Smooth muscle cell (in vitro differentiated cells): Measurements from ENCODE around the gene FAM3C. TPM values are rescaled to one million over a fixed set of nuclear protein-coding genes. Genes with fewer than 3 reads are reported as not detected.

Experiments
- DNase-seq: peaks from one replicate; lab custom pipeline; 2025; ENCODE audit not compliant: unreplicated experiment; lab: John Stamatoyannopoulos, UW
- H2AFZ ChIP-seq: fragments of 200-600 bp; sonication (generic); 2 replicates; pipeline ENCODE4 v1.6.0; 2016; ENCODE audit warnings: antibody characterized with exemption, low read depth, mild to moderate bottlenecking
- H3F3A ChIP-seq: fragments of 200-600 bp; sonication (generic); 2 replicates; pipeline ENCODE4 v1.6.0; 2017; ENCODE audit warnings: antibody characterized with exemption, low read depth
- H3K27ac ChIP-seq: fragments of 200-600 bp; sonication (generic); 2 replicates; pipeline ENCODE4 v1.5.1; 2016; ENCODE audit warnings: low read depth, mild to moderate bottlenecking
- H3K27me3 ChIP-seq: fragments of 200-600 bp; sonication (generic); 2 replicates; pipeline ENCODE4 v1.6.1; 2016; ENCODE audit warnings: low read depth, mild to moderate bottlenecking
- H3K36me3 ChIP-seq: fragments of 200-600 bp; sonication (generic); 2 replicates; pipeline ENCODE4 v1.5.1; 2016; ENCODE audit warnings: low read depth
- H3K4me1 ChIP-seq: fragments of 200-600 bp; sonication (generic); 2 replicates; pipeline ENCODE4 v1.5.1; 2016; ENCODE audit warnings: low read depth
- H3K4me2 ChIP-seq: fragments of 200-600 bp; sonication (generic); 2 replicates; pipeline ENCODE4 v1.6.0; 2016; ENCODE audit warnings: mild to moderate bottlenecking
- H3K4me3 ChIP-seq: fragments of 200-600 bp; sonication (generic); 2 replicates; pipeline ENCODE4 v1.5.1; 2016; ENCODE audit warnings: mild to moderate bottlenecking
- H3K79me2 ChIP-seq: fragments of 200-600 bp; sonication (generic); 2 replicates; pipeline ENCODE4 v1.6.0; 2016; ENCODE audit warnings: low read depth, mild to moderate bottlenecking
- H3K9ac ChIP-seq: fragments of 200-600 bp; sonication (generic); 2 replicates; pipeline ENCODE4 v1.6.0; 2016; ENCODE audit warnings: low read depth
- H3K9me3 ChIP-seq: fragments of 200-600 bp; sonication (generic); replicated peaks from 2 replicates; pipeline ENCODE4 v1.5.1; 2016; ENCODE audit warnings: low read depth
- H4K20me1 ChIP-seq: fragments of 200-600 bp; sonication (generic); 2 replicates; pipeline ENCODE4 v1.6.0; 2016; ENCODE audit warnings: low read depth
- CTCF ChIP-seq: fragments of 200-600 bp; sonication (generic); IDR thresholded peaks from 2 replicates; pipeline ENCODE4 v1.5.1; 2017; ENCODE audit warnings: borderline replicate concordance, mild to moderate bottlenecking, antibody characterized with exemption; ENCODE audit not compliant: insufficient read depth, poor library complexity, severe bottlenecking
- WGBS: methylation state at CpG from one replicate; pipeline ENCODE4 v1.1.7; 2016; ENCODE audit warnings: low lambda C conversion rate; 5-methylcytosine and 5-hydroxymethylcytosine counted together
- polyA plus RNA-seq: library from polyadenylated mRNA; unstranded; fragments of >200 nt; fragmentation: Nextera tagmentation; extraction: Ambion mirVana; gene quantifications from 2 replicates; pipeline ENCODE4 v1.2.1, GENCODE V29; 2016
- total RNA-seq: library from RNA; depleted of rRNA; stranded (reverse); fragments of >200 nt; gene quantifications from 2 replicates; pipeline ENCODE4 v1.2.3, GENCODE V29; 2014

The FAM3C gene
- total and polyA plus RNA-seq, 2 experiments from 2014 or later: 83.9 to 101 TPM

- Histone ChIP-seq H3K9me3 (no peaks in the 10 kb centered on the region), H3K4me2 (peak overlapping the region; percentile 89), H3K36me3 (no peaks in the 10 kb centered on the region), H3K4me1 (peaks cover 15% of the 10 kb centered on the region), H3K27me3 (peaks cover 65% of the 10 kb centered on the region), H3K9ac (no peak overlapping the region), H4K20me1 (no peaks in the 10 kb centered on the region), H3K79me2 (no peaks in the 10 kb centered on the region), H3F3A (no peaks in the 10 kb centered on the region), H2AFZ (peak overlapping the region; percentile 56), H3K27ac (no peak overlapping the region), H3K4me3 (peak overlapping the region; percentile 52)
- 3% methylated on average over 52 of the region's 52 CpGs for WGBS
- no peak for TF ChIP-seq CTCF
- DNase-seq: no peak
Observed at GRCh38 chr7:121330053-121330833, 65.9 kb downstream of the FAM3C start.

- H3F3A ChIP-seq: no peaks in the 10 kb centered on the region
- H3K27ac ChIP-seq: no peak overlapping the region
- peaks cover 65% of the 10 kb centered on the region for H3K27me3 ChIP-seq
- H4K20me1 ChIP-seq: no peaks in the 10 kb centered on the region
- H3K4me1 ChIP-seq: peaks cover 15% of the 10 kb centered on the region
- peak overlapping the region; percentile 32 for H2AFZ ChIP-seq
- H3K9me3 ChIP-seq: no peaks in the 10 kb centered on the region
- TF ChIP-seq CTCF: no peak
- no peak overlapping the region for H3K9ac ChIP-seq
- no peak for DNase-seq
- peak overlapping the region; percentile 52 for H3K4me3 ChIP-seq
- 5% methylated on average over 44 of the region's 47 CpGs for WGBS
- H3K4me2 ChIP-seq: peak overlapping the region; percentile 89
- H3K79me2 ChIP-seq: no peaks in the 10 kb centered on the region
- no peaks in the 10 kb centered on the region for H3K36me3 ChIP-seq
Observed at GRCh38 chr7:121329191-121330052, 66.7 kb downstream of the FAM3C start.

GRCh38 chr7:121328508-121329190, 67.5 kb downstream of the FAM3C start, which contains the start of gene WNT16:
WNT16 (plus strand) TSS chr7:121329000; CDS start chr7:121329293, 293 bp downstream.
- 20% methylated on average over 27 of the region's 27 CpGs for WGBS
- Histone ChIP-seq H3K4me2 (peak within 1 kb of the TSS; percentile 89), H3K4me3 (peak within 1 kb of the TSS; percentile 52), H3K4me1 (peaks cover 15% of the 10 kb centered on the region), H3K9me3 (no peaks in the 10 kb centered on the region), H2AFZ (peak within 1 kb of the TSS; percentile 32), H3K27ac (no peak within 1 kb of the TSS), H3K36me3 (no peaks in the 10 kb centered on the region), H3K9ac (no peak within 1 kb of the TSS), H4K20me1 (no peaks in the 10 kb centered on the region), H3F3A (no peaks in the 10 kb centered on the region), H3K27me3 (peaks cover 61% of the 10 kb centered on the region), H3K79me2 (no peaks in the 10 kb centered on the region)
- no peak for TF ChIP-seq CTCF
- no peak for DNase-seq
